MCF 10A (cell line): Measurements from ENCODE around the gene EBI3. TPM values are rescaled to one million over a fixed set of nuclear protein-coding genes. Genes with fewer than 3 reads are reported as not detected.
A peak's percentile ranks its signal among the peaks of the same experiment; 100 is the strongest.

Source experiments
- BruUV-seq: library from RNA; stranded (reverse); fragments of 400-500 nt; replicated peaks from 2 replicates; lab custom pipeline; 2021; lab: Mats Ljungman, UMichigan
- CTCF ChIA-PET: fragments of 300-600 bp; sonication (Branson Sonifier 250); formaldehyde crosslinking; extraction: SDS; loops from one replicate; lab custom pipeline; 2021; ENCODE audit warnings: antibody characterized with exemption, inconsistent platforms; lab: Yijun Ruan, JAX
- POLR2A ChIA-PET: fragments of 300-600, 350-650 bp; sonication (Branson Sonifier 250); formaldehyde crosslinking; extraction: SDS; loops from one replicate; lab custom pipeline; 2020; ENCODE audit warnings: antibody characterized with exemption, inconsistent platforms; lab: Yijun Ruan, JAX
- DNase-seq: peaks from one replicate; pipeline ENCODE4 v3.0.0-alpha.2; 2018; ENCODE audit not compliant: unreplicated experiment
- H3K27ac Mint-ChIP-seq: one replicate; pipeline ENCODE4 v1.8.0; 2022; ENCODE audit warnings: mild to moderate bottlenecking, low read depth, mixed read lengths; ENCODE audit not compliant: unreplicated experiment
- H3K27me3 Mint-ChIP-seq: one replicate; pipeline ENCODE4 v1.8.0; 2022; ENCODE audit warnings: mixed read lengths; ENCODE audit not compliant: insufficient read depth, unreplicated experiment
- H3K36me3 Mint-ChIP-seq: one replicate; pipeline ENCODE4 v1.8.0; 2022; ENCODE audit warnings: mild to moderate bottlenecking, moderate library complexity, mixed read lengths; ENCODE audit not compliant: insufficient read depth, unreplicated experiment
- H3K4me1 Mint-ChIP-seq: one replicate; pipeline ENCODE4 v1.8.0; 2022; ENCODE audit warnings: mixed read lengths; ENCODE audit not compliant: insufficient read depth, unreplicated experiment
- H3K4me3 Mint-ChIP-seq: one replicate; pipeline ENCODE4 v1.8.0; 2022; ENCODE audit warnings: mild to moderate bottlenecking, moderate library complexity, mixed read lengths; ENCODE audit not compliant: unreplicated experiment
- H3K9me3 Mint-ChIP-seq: one replicate; pipeline ENCODE4 v1.8.0; 2022; ENCODE audit warnings: mixed read lengths; ENCODE audit not compliant: unreplicated experiment
- intact Hi-C: fragments of 100-400 bp; cut with micrococcal nuclease; formaldehyde crosslinking; loops from 2 replicates; pipeline ENCODE4 v1.14.1; 2022
- total RNA-seq: library from RNA; stranded (reverse); gene quantifications from 2 replicates; pipeline ENCODE4 v1.2.3, GENCODE V29; 2022
- TF ChIP-seq, protein P1 (sequence below): fragments of 200-600 bp; IDR thresholded peaks from one replicate; pipeline ENCODE4 v1.8.0; 2022; ENCODE audit warnings: antibody characterized with exemption, mild to moderate bottlenecking; ENCODE audit not compliant: unreplicated experiment

EBI3 gene
- total RNA-seq, 1 experiment from 2014 or later: 0.35 TPM

DNA sequence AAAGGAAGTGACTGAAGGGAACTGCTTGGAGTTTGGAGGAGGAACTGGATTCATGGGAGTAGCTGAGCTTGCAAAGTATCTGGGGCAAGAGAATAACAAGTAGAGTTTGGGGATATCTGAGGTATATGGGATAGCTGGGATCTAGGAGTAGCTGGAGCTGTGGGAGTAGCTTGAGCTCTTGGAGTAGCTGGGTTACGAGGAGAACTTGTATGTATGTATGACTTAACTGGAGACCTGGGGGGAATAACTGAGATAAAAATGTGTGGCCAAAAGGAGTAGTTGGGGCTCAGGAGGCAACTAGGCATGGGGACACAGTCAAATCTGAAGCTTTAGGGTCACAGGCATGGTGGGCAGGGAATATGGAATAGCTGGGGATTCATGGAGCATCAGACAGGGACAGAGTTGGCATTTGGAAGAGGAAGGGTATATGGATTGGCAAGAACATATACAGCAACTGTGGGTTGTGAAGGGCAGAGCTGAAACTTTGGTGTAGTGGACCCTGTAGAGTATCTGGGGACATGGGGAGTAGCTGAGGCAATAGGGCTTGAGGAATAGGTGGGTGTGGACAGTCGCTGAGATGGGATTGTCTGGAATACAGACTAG, 28.3 kb upstream of the EBI3 start:
- H3K27ac Mint-ChIP-seq: no peak overlapping the region
- H3K4me1 Mint-ChIP-seq: peaks cover 16% of the 10 kb centered on the region
- H3K36me3 Mint-ChIP-seq: no peaks in the 10 kb centered on the region
- ChIA-PET POLR2A (interaction anchor here (0.5 to 2.2 kb wide), 3 partner anchors 213 to 701 kb away, joined by 3 to 14 read pairs (median 8); partner anchors contain the start of genes DOHH and EEF2), CTCF (interaction anchor here (0.6 to 2.6 kb wide), 7 partner anchors 14 to 439 kb away, joined by 3 to 16 read pairs (median 4); partner anchors contain the start of gene EEF2)
- H3K9me3 Mint-ChIP-seq: peaks cover 10% of the 10 kb centered on the region
- no peak overlapping the region for H3K4me3 Mint-ChIP-seq
- H3K27me3 Mint-ChIP-seq: peaks cover 49% of the 10 kb centered on the region
- no TSS peak for BruUV-seq
- intact Hi-C loops: loop anchor here (5.0 to 10.0 kb wide), 2 partner anchors 136 to 349 kb away; partner anchors contain the start of gene ZBTB7A
- TF ChIP-seq, protein P1, sequence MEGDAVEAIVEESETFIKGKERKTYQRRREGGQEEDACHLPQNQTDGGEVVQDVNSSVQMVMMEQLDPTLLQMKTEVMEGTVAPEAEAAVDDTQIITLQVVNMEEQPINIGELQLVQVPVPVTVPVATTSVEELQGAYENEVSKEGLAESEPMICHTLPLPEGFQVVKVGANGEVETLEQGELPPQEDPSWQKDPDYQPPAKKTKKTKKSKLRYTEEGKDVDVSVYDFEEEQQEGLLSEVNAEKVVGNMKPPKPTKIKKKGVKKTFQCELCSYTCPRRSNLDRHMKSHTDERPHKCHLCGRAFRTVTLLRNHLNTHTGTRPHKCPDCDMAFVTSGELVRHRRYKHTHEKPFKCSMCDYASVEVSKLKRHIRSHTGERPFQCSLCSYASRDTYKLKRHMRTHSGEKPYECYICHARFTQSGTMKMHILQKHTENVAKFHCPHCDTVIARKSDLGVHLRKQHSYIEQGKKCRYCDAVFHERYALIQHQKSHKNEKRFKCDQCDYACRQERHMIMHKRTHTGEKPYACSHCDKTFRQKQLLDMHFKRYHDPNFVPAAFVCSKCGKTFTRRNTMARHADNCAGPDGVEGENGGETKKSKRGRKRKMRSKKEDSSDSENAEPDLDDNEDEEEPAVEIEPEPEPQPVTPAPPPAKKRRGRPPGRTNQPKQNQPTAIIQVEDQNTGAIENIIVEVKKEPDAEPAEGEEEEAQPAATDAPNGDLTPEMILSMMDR: no peak
- DNase-seq: no peak

DNA sequence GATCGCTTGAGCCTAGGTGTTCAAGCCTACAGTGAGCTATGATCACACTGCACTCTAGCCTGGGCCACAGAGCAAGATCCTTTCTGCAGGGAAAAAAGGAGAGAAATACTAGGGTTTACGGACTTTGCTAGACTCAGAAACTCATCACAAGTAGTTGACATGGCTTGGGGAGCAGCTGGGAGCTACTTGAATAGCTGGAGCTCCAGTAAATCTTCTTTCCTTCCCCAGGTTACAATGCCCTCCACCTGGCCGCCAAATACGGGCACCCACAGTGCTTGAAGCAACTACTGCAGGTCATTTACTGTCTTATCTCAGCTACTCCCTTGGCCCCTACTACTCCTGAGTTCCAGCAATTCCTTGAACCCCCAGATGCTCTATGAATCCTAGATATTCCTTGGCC, 27.5 kb upstream of the EBI3 start:
- peaks cover 46% of the 10 kb centered on the region for H3K27me3 Mint-ChIP-seq
- H3K4me3 Mint-ChIP-seq: no peak overlapping the region
- H3K9me3 Mint-ChIP-seq: peaks cover 10% of the 10 kb centered on the region
- CTCF ChIA-PET: interaction anchor here (0.6 to 2.6 kb wide), 10 partner anchors 14 to 794 kb away, joined by 3 to 16 read pairs (median 5); partner anchors contain the start of gene EEF2
- no peak for DNase-seq
- H3K4me1 Mint-ChIP-seq: peaks cover 16% of the 10 kb centered on the region
- POLR2A ChIA-PET: interaction anchor here (1.2 to 2.2 kb wide), 3 partner anchors 15 to 217 kb away, joined by 3 to 14 read pairs (median 8); partner anchors contain the start of gene EEF2
- intact Hi-C loops: loop anchor here (5.0 to 10.0 kb wide), 2 partner anchors 137 to 349 kb away; partner anchors contain the start of gene ZBTB7A
- TF ChIP-seq, protein P1: no peak
- no peaks in the 10 kb centered on the region for H3K36me3 Mint-ChIP-seq
- H3K27ac Mint-ChIP-seq: no peak overlapping the region
- no TSS peak for BruUV-seq

DNA sequence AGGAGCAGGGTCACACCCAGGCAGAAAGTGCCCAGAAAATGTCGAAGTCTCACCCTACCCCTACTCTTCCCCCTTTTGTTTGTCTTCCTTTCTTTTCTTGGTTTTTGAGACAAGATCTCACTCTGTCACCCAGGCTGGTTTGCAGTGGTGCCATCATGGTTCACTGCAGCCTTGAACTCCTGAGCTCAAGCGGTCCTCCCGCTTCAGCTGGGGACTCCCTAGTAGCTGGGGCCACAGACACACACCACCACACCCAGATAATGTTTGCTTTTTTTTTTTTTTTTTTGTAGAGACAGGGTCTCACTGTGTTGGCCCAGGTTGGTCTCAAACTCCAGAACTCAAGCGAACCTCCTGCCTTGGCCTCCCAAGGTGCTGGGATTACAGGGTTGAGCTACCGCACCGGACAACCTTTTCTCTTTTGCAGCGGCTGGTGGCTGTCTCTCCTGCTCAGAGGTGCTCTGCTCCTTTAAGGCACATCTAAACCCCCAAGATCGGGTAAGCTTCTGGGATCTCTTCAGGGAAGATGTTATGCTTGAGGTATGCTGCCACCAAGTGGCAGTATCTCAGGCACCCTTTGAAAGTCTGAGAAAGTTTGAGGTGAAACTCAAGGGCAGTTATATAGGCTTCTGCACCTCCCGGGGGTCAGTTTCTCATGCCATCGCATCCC, 22.4 kb upstream of the EBI3 start:
- POLR2A ChIA-PET: no interaction called here

More for the DNA sequence above, 22.4 kb upstream of the EBI3 start:
- peaks cover 3% of the 10 kb centered on the region for H3K27me3 Mint-ChIP-seq
- intact Hi-C loops: loop anchor here (10.0 kb wide), 1 partner anchor 142 kb away; the partner anchor contains the start of gene ZBTB7A
- TF ChIP-seq, protein P1: no peak
- no peak overlapping the region for H3K4me3 Mint-ChIP-seq
- CTCF ChIA-PET: interaction anchor here (0.6 to 0.9 kb wide), 2 partner anchors 16 to 24 kb away, joined by 3 read pairs; no protein-coding TSS in a partner anchor
- BruUV-seq: no TSS peak
- peaks cover 10% of the 10 kb centered on the region for H3K4me1 Mint-ChIP-seq
- no peaks in the 10 kb centered on the region for H3K36me3 Mint-ChIP-seq
- DNase-seq: peak; percentile 32
- no peaks in the 10 kb centered on the region for H3K9me3 Mint-ChIP-seq
- no peak overlapping the region for H3K27ac Mint-ChIP-seq
